KMS-11 (cell line): ENCODE results near the gene NANOS3.
"Not testable (repeated sequence)": the region's sequence is repeated elsewhere in the genome, so short reads cannot be mapped to it uniquely, and the experiment has no call there.

ENCODE experiments used
- H2AFZ ChIP-seq: fragments of 200-600 bp; sonication (generic); 2 replicates; pipeline ENCODE4 v1.6.1; 2016; ENCODE audit warnings: antibody characterized with exemption, mixed run types, low read depth
- H3K27ac ChIP-seq: fragments of 200-600 bp; sonication (generic); 2 replicates; pipeline ENCODE4 v1.6.1; 2016; ENCODE audit warnings: mild to moderate bottlenecking, mixed run types
- H3K27me3 ChIP-seq: fragments of 200-600 bp; sonication (generic); 2 replicates; pipeline ENCODE4 v1.6.1; 2017; ENCODE audit warnings: mild to moderate bottlenecking, low read depth, mixed run types, moderate library complexity; ENCODE audit not compliant: insufficient read depth
- H3K36me3 ChIP-seq: fragments of 200-600 bp; sonication (generic); 2 replicates; pipeline ENCODE4 v1.6.1; 2017; ENCODE audit warnings: mild to moderate bottlenecking, mixed run types; ENCODE audit not compliant: insufficient read depth
- H3K4me1 ChIP-seq: fragments of 200-600 bp; sonication (generic); 2 replicates; pipeline ENCODE4 v1.6.1; 2016; ENCODE audit warnings: mild to moderate bottlenecking, low read depth, mixed run types; ENCODE audit not compliant: poor library complexity, severe bottlenecking
- H3K4me2 ChIP-seq: fragments of 200-600 bp; sonication (generic); 2 replicates; pipeline ENCODE4 v1.7.0; 2016; ENCODE audit warnings: mild to moderate bottlenecking, mixed run types
- H3K4me3 ChIP-seq: fragments of 200-600 bp; sonication (generic); IDR thresholded peaks from 2 replicates; pipeline ENCODE4 v1.6.1; 2017; ENCODE audit warnings: low read depth, low read length, mixed read lengths; ENCODE audit not compliant: insufficient read depth
- H3K79me2 ChIP-seq: fragments of 200-600 bp; sonication (generic); 2 replicates; pipeline ENCODE4 v1.6.1; 2016; ENCODE audit warnings: low read depth, mixed run types; ENCODE audit not compliant: insufficient read depth
- H3K9ac ChIP-seq: fragments of 200-600 bp; sonication (generic); 2 replicates; pipeline ENCODE4 v1.6.1; 2016; ENCODE audit warnings: mild to moderate bottlenecking, mixed run types
- H4K20me1 ChIP-seq: fragments of 200-600 bp; sonication (generic); 2 replicates; pipeline ENCODE4 v1.6.1; 2016; ENCODE audit warnings: mild to moderate bottlenecking, mixed run types; ENCODE audit not compliant: insufficient read depth
- TF ChIP-seq, protein P1 (sequence below): fragments of 200-600 bp; sonication (generic); conservative IDR thresholded peaks from 2 replicates; pipeline ENCODE4 v1.6.1; 2017; ENCODE audit warnings: low read depth, mild to moderate bottlenecking, antibody characterized with exemption, low read length, moderate library complexity, mixed read lengths

The NANOS3 gene

DNA sequence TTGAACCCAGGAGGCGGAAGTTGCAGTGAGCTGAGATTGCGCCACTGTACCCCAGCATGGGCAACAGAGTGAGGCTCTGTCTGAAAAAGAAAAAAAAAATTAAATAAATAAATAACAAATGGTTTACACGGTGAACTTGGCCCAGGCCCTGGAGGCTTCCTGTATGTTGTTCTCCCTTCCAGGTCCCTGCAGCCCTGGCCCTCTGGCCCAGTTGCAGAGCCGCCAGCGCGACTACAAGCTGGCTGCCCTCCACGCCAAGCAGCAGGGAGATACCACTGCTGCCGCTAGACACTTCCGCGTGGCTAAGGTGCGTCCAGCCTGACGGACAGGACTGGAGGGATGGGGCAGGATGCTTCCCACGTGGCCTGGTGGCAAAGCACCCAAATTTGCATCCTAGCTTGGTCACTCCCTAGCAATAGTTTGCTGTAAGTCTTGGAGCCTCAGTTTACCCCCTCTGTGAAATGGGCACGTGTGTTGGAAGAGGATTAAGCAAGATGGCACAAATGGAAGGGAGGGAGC, 41.0 kb downstream of the NANOS3 start:
- Histone ChIP-seq H2AFZ (no peak overlapping the region), H3K36me3 (no peaks in the 10 kb centered on the region), H3K4me1 (no peaks in the 10 kb centered on the region), H3K4me2 (no peak overlapping the region), H3K27ac (no peak overlapping the region), H3K27me3 (no peaks in the 10 kb centered on the region), H3K9ac (no peak overlapping the region), H3K79me2 (no peaks in the 10 kb centered on the region), H3K4me3 (no peak overlapping the region), H4K20me1 (no peaks in the 10 kb centered on the region)
- TF ChIP-seq, protein P1, sequence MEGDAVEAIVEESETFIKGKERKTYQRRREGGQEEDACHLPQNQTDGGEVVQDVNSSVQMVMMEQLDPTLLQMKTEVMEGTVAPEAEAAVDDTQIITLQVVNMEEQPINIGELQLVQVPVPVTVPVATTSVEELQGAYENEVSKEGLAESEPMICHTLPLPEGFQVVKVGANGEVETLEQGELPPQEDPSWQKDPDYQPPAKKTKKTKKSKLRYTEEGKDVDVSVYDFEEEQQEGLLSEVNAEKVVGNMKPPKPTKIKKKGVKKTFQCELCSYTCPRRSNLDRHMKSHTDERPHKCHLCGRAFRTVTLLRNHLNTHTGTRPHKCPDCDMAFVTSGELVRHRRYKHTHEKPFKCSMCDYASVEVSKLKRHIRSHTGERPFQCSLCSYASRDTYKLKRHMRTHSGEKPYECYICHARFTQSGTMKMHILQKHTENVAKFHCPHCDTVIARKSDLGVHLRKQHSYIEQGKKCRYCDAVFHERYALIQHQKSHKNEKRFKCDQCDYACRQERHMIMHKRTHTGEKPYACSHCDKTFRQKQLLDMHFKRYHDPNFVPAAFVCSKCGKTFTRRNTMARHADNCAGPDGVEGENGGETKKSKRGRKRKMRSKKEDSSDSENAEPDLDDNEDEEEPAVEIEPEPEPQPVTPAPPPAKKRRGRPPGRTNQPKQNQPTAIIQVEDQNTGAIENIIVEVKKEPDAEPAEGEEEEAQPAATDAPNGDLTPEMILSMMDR, result no peak

DNA sequence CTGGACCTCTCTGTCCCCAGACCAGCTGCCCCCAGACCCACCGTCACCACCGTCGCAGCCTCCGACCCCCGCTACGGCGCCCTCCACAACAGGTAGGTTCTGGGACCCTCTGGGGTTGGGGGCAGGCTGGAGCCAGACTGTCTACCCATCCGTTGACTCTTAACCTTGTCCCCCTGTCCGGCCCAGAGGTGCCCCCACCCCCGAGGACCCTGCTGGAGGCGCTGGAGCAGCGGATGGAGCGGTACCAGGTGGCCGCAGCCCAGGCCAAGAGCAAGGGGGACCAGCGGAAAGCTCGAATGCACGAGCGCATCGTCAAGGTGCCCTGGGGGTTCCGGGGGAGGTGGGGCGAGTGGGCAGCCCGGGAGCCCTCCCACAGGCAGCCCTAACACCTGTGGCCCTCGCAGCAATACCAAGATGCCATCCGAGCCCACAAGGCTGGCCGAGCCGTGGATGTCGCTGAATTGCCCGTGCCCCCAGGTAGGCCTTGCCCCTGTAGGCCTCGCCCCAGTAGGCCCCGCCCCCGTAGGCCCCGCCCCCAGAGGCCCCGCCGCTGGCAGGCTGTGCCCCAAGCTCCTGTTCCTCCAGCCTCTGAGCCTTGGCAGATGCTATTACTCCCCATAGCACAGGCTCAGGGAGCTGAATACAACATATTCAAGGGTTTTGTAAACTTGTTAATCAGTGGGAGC, 41.9 kb downstream of the NANOS3 start:
- Histone ChIP-seq H3K27me3 (no peaks in the 10 kb centered on the region), H3K4me2 (no peak overlapping the region), H3K27ac (no peak overlapping the region), H3K4me1 (no peaks in the 10 kb centered on the region), H3K4me3 (no peak overlapping the region), H3K9ac (no peak overlapping the region), H3K36me3 (no peaks in the 10 kb centered on the region), H2AFZ (no peak overlapping the region), H3K79me2 (no peaks in the 10 kb centered on the region), H4K20me1 (no peaks in the 10 kb centered on the region)
- TF ChIP-seq, protein P1, result no peak

DNA sequence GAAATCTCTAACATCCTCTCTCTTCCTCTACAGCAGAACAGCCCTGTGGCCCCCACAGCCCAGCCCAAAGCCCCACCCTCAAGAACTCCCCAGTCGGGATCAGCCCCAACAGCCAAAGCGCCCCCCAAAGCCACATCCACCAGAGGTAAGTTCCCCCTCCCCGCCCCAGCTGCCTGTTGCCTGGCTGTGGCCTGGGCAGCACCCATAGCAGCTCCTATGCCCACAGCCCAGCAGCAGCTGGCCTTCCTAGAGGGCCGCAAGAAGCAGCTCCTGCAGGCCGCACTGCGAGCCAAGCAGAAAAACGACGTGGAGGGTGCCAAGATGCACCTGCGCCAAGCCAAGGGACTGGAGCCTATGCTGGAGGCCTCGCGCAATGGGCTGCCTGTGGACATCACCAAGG, 43.6 kb downstream of the NANOS3 start:
- Histone ChIP-seq H3K36me3 (no peaks in the 10 kb centered on the region), H4K20me1 (no peaks in the 10 kb centered on the region), H2AFZ (no peak overlapping the region), H3K79me2 (no peaks in the 10 kb centered on the region), H3K4me1 (no peaks in the 10 kb centered on the region), H3K4me3 (no peak overlapping the region), H3K4me2 (no peak overlapping the region), H3K9ac (no peak overlapping the region), H3K27ac (no peak overlapping the region), H3K27me3 (no peaks in the 10 kb centered on the region)
- TF ChIP-seq, protein P1, result no peak

DNA sequence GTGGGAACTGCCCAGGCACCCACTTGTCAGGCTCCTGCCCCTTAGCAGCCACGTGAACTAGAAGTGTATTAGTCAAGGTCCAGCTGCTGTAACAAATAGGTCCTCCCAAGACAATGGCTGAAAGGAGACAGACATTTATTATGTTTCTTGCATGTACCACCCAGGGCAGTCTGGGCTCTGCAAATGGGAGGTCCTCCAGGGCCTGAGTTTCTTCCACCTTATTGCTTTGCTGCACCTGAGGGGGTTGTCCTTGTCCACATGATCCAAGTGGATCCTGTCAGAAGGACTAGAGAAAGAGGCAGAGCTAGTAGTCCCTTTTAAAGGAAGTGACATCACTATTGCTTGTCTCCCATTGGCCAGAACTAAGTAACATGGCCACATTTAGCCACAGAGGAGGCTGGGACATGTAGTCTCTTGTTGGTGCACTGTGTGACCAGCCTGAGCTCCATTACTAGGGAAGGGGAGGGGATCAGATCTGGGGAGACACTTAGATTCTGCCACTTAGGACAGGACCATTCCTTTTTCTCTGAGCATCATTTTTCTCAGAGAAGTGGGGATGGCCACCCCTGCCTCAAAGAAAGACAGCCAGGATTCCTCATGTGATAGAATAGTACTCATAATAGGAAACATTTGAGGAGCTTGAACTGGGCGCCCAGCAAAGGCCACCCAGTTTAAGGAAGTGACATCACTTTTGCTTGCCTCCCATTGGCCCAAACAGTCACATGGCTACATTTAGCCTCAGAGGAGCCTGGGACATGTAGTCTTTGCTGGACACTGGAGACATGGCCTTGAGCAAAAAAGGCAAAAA, 44.2 kb downstream of the NANOS3 start:
- Histone ChIP-seq H3K4me2 (no peak overlapping the region), H2AFZ (no peak overlapping the region), H4K20me1 (no peaks in the 10 kb centered on the region), H3K27me3 (no peaks in the 10 kb centered on the region), H3K9ac (no peak overlapping the region), H3K36me3 (no peaks in the 10 kb centered on the region), H3K4me1 (no peaks in the 10 kb centered on the region), H3K79me2 (no peaks in the 10 kb centered on the region), H3K27ac (no peak overlapping the region), H3K4me3 (no peak overlapping the region)
- TF ChIP-seq, protein P1, result no peak

DNA sequence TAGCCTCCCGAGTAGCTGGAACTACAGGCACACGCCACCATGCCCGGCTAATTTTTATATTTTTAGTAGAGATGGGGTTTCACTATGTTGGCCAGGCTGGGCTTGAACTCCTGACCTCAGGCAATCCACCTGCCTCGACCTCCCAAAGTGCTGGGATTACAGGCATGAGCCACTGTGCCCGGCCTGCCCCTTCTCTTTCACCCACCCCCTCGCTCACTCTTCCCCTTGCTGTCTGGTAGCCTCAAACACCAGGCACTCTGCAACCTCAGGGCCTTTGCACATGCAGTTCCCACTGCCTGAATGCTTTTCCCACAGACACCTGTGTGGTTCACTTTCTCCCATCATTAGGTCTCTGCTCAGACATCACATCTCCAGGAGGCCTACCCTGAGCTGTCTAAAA, 45.2 kb downstream of the NANOS3 start:
- not testable (repeated sequence) for H4K20me1 ChIP-seq, H3K4me1 ChIP-seq, H3K9ac ChIP-seq, H2AFZ ChIP-seq, H3K27me3 ChIP-seq, H3K79me2 ChIP-seq, H3K4me3 ChIP-seq, H3K4me2 ChIP-seq, H3K27ac ChIP-seq, H3K36me3 ChIP-seq
